Measurements from ENCODE around the gene DAB2IP. TPM values are rescaled to one million over a fixed set of nuclear protein-coding genes. Genes with fewer than 3 reads are reported as not detected.

The DAB2IP gene
- polyA plus RNA-seq, 1 donor from 2014 or later: 17.3 TPM

DNA sequence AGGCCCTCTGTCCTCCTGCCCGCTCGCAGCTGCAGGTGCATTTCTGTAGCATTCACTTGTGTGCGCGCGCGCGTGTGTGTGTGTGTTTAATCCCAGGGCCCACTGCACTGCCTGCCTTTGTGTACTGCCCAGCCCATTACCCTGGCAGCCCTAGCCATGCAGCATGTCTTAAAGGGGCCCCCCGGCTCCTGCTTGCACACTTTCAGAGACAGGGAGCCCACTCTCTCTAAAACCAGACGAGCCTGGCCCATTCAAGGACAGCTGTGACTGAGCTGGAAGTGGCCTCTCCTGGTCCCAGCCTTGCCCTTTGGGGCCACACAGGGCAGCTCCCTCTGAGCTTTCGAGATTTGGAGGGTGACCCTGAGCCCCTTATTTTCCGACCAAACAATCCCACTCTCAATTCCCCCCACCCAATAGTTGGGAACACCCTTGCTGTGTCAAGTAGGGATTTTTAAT, 98.9 kb downstream of the DAB2IP start:
- no peaks in the 10 kb centered on the region for H3K27me3 ChIP-seq (ENCODE audit: insufficient read depth, low read depth, low read length)
- H3K9me3 ChIP-seq (ENCODE audit: low read length): no peaks in the 10 kb centered on the region
- no peaks in the 10 kb centered on the region for H3F3A ChIP-seq (ENCODE audit: insufficient read depth, low read length, poor library complexity, severe bottlenecking)
- H3K27ac ChIP-seq (ENCODE audit: low read length): no peak overlapping the region
- no peak overlapping the region for H3K4me2 ChIP-seq (ENCODE audit: low read length)
- no peaks in the 10 kb centered on the region for H3K9me2 ChIP-seq (ENCODE audit: insufficient read depth, low read length)
- TF ChIP-seq, protein P1, sequence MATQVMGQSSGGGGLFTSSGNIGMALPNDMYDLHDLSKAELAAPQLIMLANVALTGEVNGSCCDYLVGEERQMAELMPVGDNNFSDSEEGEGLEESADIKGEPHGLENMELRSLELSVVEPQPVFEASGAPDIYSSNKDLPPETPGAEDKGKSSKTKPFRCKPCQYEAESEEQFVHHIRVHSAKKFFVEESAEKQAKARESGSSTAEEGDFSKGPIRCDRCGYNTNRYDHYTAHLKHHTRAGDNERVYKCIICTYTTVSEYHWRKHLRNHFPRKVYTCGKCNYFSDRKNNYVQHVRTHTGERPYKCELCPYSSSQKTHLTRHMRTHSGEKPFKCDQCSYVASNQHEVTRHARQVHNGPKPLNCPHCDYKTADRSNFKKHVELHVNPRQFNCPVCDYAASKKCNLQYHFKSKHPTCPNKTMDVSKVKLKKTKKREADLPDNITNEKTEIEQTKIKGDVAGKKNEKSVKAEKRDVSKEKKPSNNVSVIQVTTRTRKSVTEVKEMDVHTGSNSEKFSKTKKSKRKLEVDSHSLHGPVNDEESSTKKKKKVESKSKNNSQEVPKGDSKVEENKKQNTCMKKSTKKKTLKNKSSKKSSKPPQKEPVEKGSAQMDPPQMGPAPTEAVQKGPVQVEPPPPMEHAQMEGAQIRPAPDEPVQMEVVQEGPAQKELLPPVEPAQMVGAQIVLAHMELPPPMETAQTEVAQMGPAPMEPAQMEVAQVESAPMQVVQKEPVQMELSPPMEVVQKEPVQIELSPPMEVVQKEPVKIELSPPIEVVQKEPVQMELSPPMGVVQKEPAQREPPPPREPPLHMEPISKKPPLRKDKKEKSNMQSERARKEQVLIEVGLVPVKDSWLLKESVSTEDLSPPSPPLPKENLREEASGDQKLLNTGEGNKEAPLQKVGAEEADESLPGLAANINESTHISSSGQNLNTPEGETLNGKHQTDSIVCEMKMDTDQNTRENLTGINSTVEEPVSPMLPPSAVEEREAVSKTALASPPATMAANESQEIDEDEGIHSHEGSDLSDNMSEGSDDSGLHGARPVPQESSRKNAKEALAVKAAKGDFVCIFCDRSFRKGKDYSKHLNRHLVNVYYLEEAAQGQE (IDR thresholded peaks at IDR 0.05; ENCODE audit: borderline replicate concordance): no peak
- TF ChIP-seq POLR2AphosphoS5 (IDR thresholded peaks at IDR 0.05) (no peak), RAD21 (conservative IDR thresholded peaks at IDR 0.05) (no peak), TAF1 (IDR thresholded peaks at IDR 0.05; ENCODE audit: low read depth) (no peak), EP300 (conservative IDR thresholded peaks at IDR 0.05; ENCODE audit: poor library complexity, severe bottlenecking) (no peak), MXI1 (conservative IDR thresholded peaks at IDR 0.05; ENCODE audit: poor library complexity, severe bottlenecking) (no peak), SMC3 (conservative IDR thresholded peaks at IDR 0.05; ENCODE audit: poor library complexity) (no peak), EZH2 (IDR thresholded peaks at IDR 0.05; ENCODE audit: borderline replicate concordance, insufficient read depth, low read length, poor library complexity, severe bottlenecking) (no peak)
- TF ChIP-seq, protein P2, sequence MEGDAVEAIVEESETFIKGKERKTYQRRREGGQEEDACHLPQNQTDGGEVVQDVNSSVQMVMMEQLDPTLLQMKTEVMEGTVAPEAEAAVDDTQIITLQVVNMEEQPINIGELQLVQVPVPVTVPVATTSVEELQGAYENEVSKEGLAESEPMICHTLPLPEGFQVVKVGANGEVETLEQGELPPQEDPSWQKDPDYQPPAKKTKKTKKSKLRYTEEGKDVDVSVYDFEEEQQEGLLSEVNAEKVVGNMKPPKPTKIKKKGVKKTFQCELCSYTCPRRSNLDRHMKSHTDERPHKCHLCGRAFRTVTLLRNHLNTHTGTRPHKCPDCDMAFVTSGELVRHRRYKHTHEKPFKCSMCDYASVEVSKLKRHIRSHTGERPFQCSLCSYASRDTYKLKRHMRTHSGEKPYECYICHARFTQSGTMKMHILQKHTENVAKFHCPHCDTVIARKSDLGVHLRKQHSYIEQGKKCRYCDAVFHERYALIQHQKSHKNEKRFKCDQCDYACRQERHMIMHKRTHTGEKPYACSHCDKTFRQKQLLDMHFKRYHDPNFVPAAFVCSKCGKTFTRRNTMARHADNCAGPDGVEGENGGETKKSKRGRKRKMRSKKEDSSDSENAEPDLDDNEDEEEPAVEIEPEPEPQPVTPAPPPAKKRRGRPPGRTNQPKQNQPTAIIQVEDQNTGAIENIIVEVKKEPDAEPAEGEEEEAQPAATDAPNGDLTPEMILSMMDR (IDR thresholded peaks at IDR 0.05; ENCODE audit: poor library complexity, severe bottlenecking): no peak
- peaks cover 4% of the 10 kb centered on the region for H4K20me1 ChIP-seq (ENCODE audit: insufficient read depth)
- no peak overlapping the region for H3K4me3 ChIP-seq (ENCODE audit: low read length)
- no peak overlapping the region for H3K9ac ChIP-seq (ENCODE audit: low read length)
- H3K36me3 ChIP-seq (ENCODE audit: insufficient read depth, low read length): no peaks in the 10 kb centered on the region
- H3K79me2 ChIP-seq (replicated peaks; ENCODE audit: insufficient read depth, low read length): peaks cover 32% of the 10 kb centered on the region
- no peak overlapping the region for H2AFZ ChIP-seq (ENCODE audit: low read depth, low read length)

DNA sequence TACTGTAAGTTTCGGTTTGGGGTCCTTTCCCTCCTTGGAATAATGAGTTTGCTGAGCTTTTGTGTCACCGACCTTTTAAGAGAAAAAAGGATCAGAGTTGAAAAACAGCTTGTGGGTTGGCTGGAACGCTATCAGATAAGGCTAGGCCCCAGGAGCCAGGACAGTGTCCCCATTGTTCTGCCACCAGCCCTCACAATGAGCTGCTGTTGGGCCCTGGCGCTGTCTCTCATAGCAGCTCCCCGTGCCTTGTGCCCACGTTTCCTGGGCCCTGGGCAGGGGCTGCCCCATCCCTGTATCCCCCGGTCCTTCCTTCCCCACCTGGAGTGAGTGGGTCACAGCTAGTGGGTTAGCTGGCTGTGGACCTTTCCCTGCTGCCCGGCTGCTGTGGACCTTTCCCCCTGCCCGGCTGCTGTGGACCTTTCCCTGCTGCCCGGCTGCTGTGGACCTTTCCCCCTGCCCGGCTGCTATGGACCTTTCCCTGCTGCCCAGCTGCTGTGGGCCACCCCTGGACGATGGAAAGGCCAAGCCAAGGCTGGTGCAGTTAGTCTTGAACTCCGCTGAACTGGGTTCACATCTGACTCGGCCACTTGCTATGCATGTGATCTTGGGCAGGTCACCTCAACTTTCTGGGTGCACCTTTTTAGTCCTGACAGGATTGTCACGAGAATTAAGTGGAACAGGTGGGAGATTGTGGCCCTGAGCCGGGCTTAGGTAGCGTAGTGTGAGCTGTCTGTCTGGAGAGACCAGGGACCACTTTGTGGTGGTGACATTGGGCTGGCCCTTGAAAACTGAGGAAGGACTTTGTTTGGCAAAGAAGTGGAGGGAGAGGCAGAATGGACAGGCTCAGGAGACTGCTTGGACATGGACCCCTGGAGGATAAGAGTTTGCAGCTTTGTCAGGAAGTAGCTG, 99.5 kb downstream of the DAB2IP start:
- H3K79me2 ChIP-seq (replicated peaks; ENCODE audit: insufficient read depth, low read length): peaks cover 28% of the 10 kb centered on the region
- no peak overlapping the region for H3K27ac ChIP-seq (ENCODE audit: low read length)
- no peak overlapping the region for H3K4me3 ChIP-seq (ENCODE audit: low read length)
- H4K20me1 ChIP-seq (ENCODE audit: insufficient read depth): peaks cover 6% of the 10 kb centered on the region
- H3K9me3 ChIP-seq (ENCODE audit: low read length): no peaks in the 10 kb centered on the region
- H3K4me2 ChIP-seq (ENCODE audit: low read length): no peak overlapping the region
- TF ChIP-seq, protein P1 (IDR thresholded peaks at IDR 0.05; ENCODE audit: borderline replicate concordance): no peak
- no peaks in the 10 kb centered on the region for H3K27me3 ChIP-seq (ENCODE audit: insufficient read depth, low read depth, low read length)
- H3K9ac ChIP-seq (ENCODE audit: low read length): no peak overlapping the region
- no peaks in the 10 kb centered on the region for H3F3A ChIP-seq (ENCODE audit: insufficient read depth, low read length, poor library complexity, severe bottlenecking)
- no peak overlapping the region for H2AFZ ChIP-seq (ENCODE audit: low read depth, low read length)
- no peaks in the 10 kb centered on the region for H3K36me3 ChIP-seq (ENCODE audit: insufficient read depth, low read length)
- no peaks in the 10 kb centered on the region for H3K9me2 ChIP-seq (ENCODE audit: insufficient read depth, low read length)

All from neural cell (in vitro differentiated cells).